Measurements from ENCODE around the gene MAML2.

The MAML2 gene

DNA sequence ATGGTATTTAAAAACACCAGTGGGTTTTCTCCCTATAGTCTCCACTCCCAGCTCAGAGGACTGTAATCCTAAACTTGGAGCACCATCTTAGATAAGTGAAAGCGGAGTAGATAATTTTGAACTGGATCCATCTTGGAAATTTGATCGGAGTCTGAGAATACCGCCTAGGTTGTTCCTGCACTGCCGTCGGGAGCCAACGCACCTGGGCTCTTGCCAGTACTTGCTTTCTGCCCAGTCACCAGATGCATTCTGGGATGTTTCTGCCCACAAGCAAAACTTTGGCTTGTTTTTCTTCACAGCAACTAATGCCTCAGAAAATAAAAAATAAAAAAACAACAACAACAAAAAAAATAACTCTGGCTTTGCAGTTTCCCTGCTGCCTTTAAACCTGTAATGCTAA is 306.1 kb downstream of the MAML2 start:
- no peak for DNase-seq (ENCODE audit: low read depth)

DNA sequence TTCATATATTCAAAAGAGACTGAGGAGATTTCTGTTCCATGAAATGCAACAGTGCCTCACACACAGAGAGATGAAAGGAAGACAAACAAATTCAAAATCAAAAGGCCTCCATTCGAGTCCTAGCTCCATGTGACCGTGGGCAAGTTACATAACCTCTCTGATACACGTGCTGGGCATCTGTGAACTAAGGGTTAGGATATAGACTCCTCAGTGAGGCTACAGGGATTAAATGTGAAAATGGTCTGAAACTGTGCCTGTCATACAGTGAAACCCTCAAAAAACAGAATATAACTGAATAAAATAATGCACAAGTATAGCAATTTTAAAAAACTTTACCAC is 307.3 kb downstream of the MAML2 start:
- no peak for DNase-seq (ENCODE audit: low read depth)

DNA sequence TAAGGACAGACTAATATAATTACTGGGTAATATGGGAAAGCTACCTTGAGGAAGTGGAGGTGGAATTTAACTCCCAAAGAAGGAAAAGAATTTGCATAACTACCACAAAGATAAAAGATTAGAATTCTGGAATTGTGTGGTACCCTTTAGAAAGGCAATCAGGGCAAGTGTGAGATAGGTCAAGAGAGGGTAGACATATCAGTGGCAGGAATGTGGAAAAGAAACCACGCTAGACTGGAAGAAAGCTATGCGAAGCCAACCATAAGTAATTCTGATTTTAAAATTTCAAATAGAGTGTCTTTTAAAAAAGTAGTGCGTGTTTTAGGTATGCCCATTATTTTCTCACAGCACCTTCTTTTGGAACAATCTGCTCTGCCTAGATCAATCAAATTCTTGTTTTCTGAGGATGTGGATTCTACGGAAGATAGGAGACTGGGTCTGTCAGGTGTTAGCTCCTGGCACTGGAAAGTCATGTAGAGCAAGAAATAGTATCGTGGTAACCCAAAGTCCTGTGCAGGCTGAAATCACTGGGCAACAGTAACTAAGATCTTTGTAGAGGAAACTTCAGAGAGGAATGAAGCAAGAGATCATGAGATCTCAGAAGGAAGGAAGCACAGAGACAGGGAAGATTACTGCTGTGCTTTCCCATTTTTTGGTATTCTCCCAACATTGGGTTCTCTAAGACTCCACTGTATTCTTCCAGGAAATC is 307.8 kb downstream of the MAML2 start:
- DNase-seq (ENCODE audit: low read depth), result no peak

DNA sequence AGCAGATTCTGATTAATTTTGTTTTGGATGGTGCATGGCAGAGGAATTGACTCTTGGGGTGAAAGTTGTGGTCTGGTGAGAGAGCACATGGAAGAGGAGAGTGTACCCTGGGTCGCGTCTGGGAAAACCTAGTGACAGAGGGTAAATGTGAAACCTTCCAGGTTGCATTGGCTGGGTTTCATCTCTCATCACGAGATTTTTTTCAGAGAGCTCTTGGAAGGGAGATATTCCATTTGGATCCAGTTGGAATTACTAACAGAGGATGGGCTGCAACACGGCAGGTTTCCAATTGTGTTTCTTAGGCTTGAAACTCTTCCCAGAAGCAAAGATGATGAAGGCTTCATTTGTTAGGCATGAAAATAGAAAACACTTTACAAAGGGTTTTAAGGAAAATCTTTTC is 309.4 kb downstream of the MAML2 start:
- DNase-seq (ENCODE audit: low read depth), result no peak

DNA sequence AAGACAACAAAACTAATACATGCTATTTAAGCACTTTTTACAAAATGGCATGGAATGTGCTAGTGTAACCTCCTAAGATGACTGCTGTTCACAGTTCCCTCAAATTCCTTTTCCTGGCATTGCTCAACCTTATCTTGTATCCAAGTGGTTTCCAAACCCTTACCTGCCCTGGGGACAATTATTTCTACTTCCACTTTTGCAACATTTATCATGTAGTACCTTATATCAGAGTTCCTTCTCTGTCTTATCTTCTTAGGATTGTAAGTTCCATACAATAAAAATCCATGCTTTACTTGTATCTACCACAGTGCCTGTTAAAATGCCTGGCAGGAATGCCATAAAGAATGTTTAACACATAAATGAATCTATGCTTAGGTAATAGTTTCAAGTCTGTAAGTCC is 309.9 kb downstream of the MAML2 start:
- no peak for DNase-seq (ENCODE audit: low read depth)

DNA sequence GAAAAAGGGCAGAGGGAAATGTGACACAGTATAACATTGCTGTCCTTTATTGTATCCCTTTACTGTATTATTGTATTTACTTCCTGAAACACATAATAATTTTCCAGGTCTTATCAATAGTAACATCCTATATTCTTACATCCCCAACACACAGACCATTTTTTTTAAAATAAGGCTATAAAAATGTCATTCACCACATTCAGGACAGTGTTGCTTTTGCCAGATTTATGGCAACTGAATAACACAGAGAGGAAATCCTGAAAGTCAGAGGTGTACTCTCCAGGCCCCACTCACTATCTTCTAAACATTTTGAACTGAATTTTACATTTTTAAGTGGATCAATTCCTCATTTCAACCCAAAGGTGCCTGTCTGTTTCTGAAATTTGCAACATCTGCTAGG is 314.2 kb downstream of the MAML2 start:
- no peak for DNase-seq (ENCODE audit: low read depth)

DNA sequence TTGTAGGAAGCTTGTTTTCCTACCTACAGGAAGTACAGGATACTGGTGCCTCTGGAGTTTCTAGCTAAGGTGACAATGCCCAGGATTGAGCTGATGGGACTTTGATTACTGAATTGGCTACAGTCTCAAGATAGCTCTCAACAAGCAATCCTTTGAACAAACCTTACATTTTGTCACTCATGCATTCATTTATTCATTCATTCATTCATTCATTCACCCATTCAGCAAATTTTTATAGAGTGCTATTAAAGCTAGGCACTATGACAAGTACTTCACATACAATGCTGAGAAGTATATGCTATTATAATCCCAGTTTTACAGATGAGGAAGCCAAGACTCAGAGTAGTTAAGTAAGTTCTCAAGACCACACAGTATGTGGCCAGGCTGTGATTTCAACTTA is 316.0 kb downstream of the MAML2 start:
- no peak for DNase-seq (ENCODE audit: low read depth)

DNA sequence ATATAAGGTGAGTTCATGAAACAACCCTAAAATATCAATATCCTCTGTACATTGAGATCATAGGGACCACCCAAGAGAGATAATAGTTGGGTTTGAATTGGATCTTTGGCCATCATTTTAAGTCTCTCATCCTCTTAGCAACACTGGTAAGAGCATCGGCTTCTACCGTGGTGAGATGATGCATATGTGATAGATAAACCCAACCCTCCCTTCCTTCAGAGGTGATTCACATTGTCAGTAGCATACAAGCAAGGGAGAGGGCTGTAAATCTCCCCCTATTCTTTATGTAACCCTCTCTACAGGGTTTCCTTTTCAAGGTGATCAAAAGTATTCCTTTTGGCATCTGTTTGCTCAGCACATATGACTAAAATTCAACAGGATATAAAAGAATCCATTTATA is 316.7 kb downstream of the MAML2 start:
- DNase-seq (ENCODE audit: low read depth), result no peak

DNA sequence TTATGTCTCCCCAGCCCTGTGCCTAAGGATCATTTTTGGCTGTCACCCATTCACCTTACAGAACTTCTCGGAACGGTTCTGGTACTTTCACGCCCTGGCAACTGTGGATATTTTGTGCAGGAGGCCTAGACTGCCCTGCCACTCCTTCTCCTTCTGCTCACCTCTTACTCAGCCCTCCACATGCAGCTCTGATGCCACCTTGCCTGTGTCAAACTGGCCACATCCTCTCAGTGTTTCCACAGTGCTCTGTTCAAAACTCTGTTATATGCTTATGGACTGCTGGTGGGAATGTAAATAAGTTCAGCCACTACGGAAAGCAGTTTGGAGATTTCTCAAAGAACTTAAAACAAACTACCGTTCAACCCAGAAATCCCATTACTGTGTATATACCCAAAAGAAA is 318.3 kb downstream of the MAML2 start:
- DNase-seq (ENCODE audit: low read depth), result no peak

DNA sequence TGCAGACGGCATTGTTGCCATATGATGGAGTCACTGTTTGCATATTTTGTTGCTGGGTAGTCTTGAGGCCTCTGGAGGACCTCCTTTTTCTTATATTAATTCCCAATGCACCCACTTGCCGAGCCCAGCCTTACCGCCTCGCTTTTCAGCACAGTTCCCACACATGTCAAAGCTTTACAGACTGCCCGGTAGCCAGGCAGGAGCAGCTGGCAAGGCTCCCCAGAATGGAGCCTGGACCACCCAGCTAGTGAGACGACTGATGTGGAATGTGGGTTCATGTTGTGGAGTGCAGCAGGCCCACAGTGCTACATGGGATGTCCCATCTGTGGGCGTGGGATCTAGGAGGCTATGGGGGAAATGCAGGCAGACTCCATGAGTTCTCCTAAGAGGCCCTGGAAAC is 319.7 kb downstream of the MAML2 start:
- DNase-seq (ENCODE audit: low read depth), result no peak

DNA sequence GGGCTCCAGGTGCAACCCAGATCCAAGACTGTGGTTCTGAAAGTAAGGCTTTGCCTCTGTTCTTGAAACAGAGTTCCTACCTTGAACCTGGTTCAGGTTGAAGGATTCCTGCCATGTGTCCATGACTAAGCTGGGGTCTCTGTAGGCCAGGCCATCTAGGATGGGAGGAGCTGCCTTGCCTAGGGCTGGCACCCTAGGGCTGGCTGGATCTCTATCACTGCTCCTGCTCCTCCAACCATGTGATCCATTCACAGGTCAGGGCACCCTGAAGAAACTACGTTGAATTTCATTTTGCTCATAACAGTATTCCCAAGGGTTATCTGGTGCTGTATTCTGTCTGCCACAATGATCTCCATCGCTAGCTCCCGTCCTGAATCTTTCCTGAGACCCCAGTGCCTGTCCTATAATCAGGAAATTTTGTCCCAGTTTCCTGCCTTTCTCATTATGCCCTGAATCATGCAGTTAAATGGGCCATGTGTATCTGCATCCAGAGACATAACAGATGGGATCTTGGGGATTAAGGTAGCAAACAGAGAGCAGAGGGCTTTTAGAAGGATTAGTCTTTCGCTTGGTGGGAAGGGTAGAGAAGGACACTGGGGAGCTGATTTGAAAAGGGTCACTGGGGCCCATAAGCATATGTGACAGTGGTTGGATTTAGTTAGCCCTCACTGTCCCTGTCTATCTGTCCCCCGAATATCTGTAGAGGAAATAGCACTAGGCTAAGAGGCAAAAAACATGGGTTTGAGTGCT is 320.9 kb downstream of the MAML2 start:
- DNase-seq (ENCODE audit: low read depth), result no peak

DNA sequence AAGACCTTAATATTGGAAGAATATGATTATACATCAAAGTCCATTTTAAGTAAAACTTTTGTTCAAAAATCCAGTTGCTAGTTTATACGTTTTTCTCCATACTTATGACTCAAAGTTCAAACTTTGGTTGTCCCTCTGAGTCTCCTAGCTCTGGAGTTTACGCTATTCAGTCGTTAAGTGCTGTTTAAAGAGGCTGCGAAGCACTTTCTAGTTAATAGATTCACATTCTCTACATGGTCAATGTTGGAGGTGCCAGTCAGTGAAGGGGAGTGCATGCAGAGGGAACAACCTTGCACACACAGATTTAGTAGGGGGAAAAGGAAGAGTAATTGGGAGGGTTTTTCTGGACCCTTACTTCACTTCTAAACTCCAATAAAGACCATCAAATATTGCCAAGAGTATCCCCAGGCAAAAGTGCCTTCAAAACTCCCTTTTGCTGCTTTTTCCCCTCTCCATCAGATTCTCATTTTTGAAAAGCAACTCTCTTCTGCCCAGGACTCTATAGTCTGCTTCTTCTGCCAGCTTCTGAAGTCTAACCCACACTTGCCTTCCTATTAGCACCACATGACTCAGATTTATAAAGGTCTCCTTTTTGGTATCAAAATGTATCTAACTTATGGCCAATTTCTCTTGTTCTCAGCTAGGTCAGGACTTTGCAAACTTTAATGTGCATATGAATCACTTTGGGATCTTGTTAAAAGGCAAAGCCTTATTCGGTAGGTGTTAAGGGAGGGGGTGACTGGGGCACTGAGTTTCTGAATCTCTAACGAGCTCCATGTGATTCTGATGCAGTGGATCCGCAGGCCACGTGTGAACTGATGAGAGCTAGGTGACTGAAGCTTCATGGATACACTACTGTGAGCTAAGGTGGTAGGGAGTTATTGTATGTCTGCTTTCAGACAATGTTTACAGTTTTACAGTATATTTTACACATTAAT is 322.9 kb downstream of the MAML2 start:
- no peak for DNase-seq (ENCODE audit: low read depth)

DNA sequence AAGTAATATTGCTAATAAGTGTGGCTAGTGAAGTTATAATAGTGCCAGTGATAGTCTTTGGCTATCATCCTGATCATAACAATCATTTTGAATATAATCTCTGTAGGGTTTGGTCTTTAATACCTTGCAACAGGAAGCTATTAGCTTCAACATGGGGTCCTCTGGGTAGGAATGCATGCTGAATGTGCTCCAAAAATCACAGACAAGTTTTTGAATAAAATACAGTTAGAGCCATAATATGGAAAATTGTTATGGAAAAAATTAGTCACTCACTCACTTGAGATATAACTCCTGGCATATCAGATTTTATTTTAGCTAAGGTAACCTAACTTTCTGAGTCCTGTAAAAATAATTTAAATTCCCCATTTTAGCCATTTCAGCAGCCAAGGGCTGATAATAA is 323.7 kb downstream of the MAML2 start:
- DNase-seq (ENCODE audit: low read depth), result no peak

DNA sequence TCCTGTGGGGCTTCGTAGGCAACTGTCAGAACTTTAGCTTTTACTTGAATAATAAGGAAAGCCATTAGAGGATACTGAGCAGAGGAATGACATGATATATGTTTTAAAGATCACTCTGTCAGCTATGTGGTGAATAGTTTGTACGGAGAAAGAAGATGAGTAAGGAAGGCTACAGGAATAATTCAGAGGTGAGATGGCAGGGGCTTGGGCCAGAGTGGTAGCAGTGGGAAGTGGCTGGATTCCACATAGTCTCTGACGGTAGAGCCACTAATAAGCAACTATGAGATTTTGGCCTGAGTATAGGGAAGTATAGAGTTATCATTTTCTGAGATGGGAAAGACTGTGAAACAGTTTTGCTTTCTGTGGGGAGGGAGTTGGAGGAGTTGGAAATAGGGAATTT is 325.1 kb downstream of the MAML2 start:
- DNase-seq (ENCODE audit: low read depth), result no peak

DNA sequence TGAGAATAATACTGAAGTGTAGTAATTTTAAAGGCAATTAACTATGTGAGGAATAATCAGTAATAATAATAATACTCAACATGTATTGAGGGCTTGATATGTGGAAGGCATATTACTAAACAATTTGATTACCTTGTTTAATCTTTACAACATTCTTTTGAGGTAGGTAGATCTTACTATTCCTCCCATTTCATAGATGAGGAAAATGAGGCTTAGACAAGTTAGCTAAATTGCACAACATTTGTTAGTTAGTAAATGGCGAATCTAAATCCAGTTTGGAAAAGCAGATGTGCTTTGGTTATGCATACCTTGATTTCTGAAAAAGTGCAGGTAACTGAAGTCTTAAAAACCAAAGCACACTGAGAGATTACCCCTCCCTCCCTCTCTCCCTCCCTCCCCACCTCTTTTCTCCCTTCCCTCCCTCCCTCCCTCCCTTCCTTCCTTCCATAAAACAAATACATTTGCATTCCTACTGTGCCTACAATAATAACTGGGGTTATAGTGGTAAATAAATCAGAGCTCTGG is 326.0 kb downstream of the MAML2 start:
- DNase-seq (ENCODE audit: low read depth), result no peak

DNA sequence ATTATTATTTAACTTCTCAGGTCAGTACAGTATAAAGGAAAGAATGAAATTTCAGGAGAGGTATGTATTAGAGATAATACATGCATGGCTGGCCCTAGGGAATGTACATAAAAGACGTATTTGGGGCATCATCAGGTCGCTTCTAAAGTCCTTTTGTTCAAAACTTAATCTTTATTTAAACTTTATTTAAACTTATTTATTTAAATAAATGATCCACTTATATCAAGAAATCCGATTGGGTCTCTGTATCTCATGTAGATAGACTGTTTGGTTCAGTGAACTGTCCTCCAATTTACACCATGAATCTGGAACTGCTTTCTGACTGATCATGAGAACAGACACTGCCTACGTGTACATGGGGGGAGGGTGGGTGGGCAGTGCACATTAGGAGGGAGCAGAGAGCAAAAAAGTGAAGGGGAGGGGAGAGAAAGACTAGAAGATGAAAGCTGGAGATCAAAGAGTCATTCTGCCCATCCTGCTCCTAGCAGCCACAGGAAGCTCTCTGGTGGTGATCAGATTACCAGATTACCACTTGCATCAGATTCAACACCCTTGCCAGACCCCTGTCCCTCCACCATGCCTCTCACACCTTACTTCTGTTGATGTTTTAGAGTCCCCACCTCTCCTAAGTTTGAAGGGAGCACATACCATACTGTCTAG is 327.0 kb downstream of the MAML2 start:
- DNase-seq (ENCODE audit: low read depth), result no peak

DNA sequence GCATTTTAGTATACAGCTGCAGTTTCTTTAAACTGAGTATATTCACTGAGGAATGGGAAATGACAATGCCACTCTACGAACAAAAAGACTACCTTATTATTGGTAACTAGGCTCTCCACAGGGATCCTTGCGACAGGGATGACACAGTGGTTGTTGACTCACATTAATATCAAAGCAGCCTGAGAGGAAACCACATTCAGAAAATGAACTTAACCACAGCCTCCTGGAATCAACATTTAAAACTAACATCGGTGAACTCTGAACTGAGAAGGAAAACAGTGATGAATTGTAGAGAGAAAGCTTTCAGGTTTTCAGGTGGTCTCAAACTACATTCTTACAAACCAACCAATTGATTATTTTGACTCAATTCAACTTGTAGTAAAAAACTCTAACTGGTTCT is 328.8 kb downstream of the MAML2 start:
- peak; percentile 47 for DNase-seq (ENCODE audit: low read depth)

DNA sequence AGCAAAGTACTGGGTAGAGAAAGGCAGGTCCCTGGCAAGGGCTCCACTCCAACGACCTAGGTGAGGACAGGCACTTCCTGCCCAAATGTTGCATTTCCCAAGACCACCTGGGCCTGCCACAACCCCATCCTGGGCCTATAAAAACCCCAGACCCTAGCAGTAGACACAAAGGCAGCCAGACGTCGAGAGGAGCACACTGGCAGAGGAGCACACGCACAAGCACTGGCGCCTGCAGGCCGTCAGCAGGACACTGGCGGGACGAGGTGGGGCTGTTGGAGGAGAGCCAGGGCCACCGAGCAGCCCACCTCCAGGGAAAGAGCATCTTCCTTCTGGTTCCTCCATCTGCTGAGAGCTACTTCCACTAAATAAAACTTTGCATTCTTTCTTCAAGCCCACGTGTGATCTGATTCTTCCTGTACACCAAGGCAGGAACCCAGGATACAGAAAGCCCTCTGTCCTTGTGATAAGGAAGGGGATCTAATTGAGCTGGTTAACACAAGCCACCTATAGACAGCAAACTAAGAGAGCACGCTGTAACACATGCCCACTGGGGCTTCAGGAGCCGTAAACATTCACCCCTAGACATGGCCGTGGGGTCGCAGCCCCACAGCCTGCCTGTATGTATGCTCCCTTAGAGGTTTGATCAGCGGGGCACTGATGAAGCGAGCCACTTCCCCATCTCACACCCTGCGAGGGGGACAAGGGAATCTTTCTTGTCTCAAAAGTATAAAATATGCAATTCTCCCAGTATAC is 329.4 kb downstream of the MAML2 start:
- DNase-seq (ENCODE audit: low read depth), result no peak

DNA sequence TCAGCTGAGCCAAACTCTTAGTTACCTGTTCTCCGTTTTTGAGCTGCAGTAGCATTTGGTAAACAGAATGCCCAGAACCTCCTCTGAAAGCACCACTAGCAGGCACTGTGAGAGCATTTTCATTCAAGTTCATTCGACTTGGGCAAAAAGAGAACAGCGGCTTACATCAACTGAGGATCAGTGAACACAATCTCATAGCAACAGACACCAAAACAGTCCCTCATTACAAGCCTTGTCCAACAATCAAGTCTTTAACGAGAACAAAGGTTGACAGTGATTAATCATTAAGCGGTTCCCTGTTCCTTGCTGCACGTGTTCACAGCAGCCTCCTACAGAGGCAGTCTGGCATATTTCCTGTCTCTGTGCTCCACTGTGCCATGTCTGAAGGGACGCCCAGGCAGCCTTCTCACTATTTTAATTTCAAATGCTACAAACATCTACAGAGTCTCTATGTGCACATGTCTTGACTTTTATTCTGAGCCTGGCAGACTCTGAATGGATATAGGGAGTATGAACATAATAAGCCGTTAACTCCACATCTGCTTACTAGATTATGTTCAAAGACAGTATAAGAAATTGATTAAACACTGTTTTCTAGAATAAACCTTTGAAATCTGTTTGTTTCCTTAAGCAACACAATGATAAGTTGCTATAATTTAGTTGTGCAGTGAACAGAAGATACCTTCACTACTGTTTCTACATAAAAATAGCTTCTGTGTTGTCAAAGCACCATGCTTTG is 330.7 kb downstream of the MAML2 start:
- peak; percentile 55 for DNase-seq (ENCODE audit: low read depth)

DNA sequence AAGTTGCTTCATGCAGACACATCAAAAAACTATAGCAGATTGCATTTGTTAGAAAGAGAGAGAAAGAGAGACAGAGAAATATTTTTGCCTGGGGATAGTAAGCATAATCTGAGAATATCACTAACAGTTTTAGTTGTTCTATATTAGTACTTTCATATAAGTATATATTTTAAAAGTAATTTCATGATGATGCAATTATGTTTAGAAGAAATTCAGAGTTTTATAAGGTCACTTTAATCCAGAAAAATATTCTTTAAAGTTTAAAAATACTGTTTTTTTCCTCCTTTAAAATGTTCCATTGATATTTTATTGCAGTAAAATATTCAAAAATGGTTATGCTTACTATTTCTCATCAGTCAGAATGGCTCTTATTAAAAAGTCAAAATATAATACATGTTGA is 332.3 kb downstream of the MAML2 start:
- DNase-seq (ENCODE audit: low read depth), result no peak

Measured in non-pigmented ciliary epithelial cell (primary cell).